Measurements from ENCODE around the gene SLC25A23. TPM values are rescaled to one million over a fixed set of nuclear protein-coding genes. Genes with fewer than 3 reads are reported as not detected.

The SLC25A23 gene
- total RNA-seq, 1 donor from 2014 or later = 15.7 TPM

GRCh38 chr19:6481541-6482342, 22.1 kb upstream of the SLC25A23 start, which contains the start of gene DENND1C:
Gene DENND1C, minus strand, starts transcription at chr19:6481787. Its CDS starts 92 bp downstream, at chr19:6481695.
- peak; percentile 42 to 57 for DNase-seq (ENCODE audit: low read depth in 2 of 2)

GRCh38 chr19:6480848-6481415, 21.3 kb upstream of the SLC25A23 start:
- no peak for DNase-seq (ENCODE audit: low read depth in 2 of 2)

GRCh38 chr19:6479836-6480398, 20.3 kb upstream of the SLC25A23 start:
- no peak for DNase-seq (ENCODE audit: low read depth in 2 of 2)

GRCh38 chr19:6478815-6479214, 19.2 kb upstream of the SLC25A23 start:
- no peak for DNase-seq (ENCODE audit: low read depth in 2 of 2)

GRCh38 chr19:6476896-6477431, 17.4 kb upstream of the SLC25A23 start:
- DNase-seq (ENCODE audit: low read depth in 2 of 2) = no peak

GRCh38 chr19:6476155-6476895, 16.7 kb upstream of the SLC25A23 start:
- peak; percentile 49 to 54 for DNase-seq (ENCODE audit: low read depth in 2 of 2)

GRCh38 chr19:6475321-6476108, 15.9 kb upstream of the SLC25A23 start:
- no peak for DNase-seq (ENCODE audit: low read depth in 2 of 2)

- no peak for DNase-seq (ENCODE audit: low read depth in 2 of 2)
Measured at GRCh38 chr19:6473647-6474046, 14.1 kb upstream of the SLC25A23 start.

GRCh38 chr19:6472713-6473112, 13.1 kb upstream of the SLC25A23 start:
- DNase-seq (ENCODE audit: low read depth in 2 of 2) = no peak

GRCh38 chr19:6471076-6471475, 11.5 kb upstream of the SLC25A23 start:
- DNase-seq (ENCODE audit: low read depth in 2 of 2) = no peak

- no peak for DNase-seq (ENCODE audit: low read depth in 2 of 2)
Measured at GRCh38 chr19:6470173-6470572, 10.6 kb upstream of the SLC25A23 start.

- no peak for DNase-seq (ENCODE audit: low read depth in 2 of 2)
Measured at GRCh38 chr19:6467384-6467783, 7.8 kb upstream of the SLC25A23 start.

GRCh38 chr19:6466526-6467248, 7.1 kb upstream of the SLC25A23 start:
- no peak for DNase-seq (ENCODE audit: low read depth in 2 of 2)

GRCh38 chr19:6465663-6466062, 6.1 kb upstream of the SLC25A23 start:
- DNase-seq (ENCODE audit: low read depth in 2 of 2) = no peak

- no peak for DNase-seq (ENCODE audit: low read depth in 2 of 2)
Measured at GRCh38 chr19:6465006-6465405, 5.4 kb upstream of the SLC25A23 start.

GRCh38 chr19:6464070-6464873, 4.7 kb upstream of the SLC25A23 start, which contains the start of gene CRB3:
Gene CRB3, plus strand, starts transcription at chr19:6464271. Its CDS starts 431 bp downstream, at chr19:6464702.
- DNase-seq (ENCODE audit: low read depth in 2 of 2) = no peak

GRCh38 chr19:6460099-6460884, 700 bp upstream of the SLC25A23 start:
- DNase-seq (ENCODE audit: low read depth in 2 of 2) = peak; percentile 96 to 97

- no peak for DNase-seq (ENCODE audit: low read depth in 2 of 2)
Measured at GRCh38 chr19:6458695-6459261, 814 bp downstream of the SLC25A23 start.
